Stimulated activated CD4-positive, alpha-beta T cell treated with anti-CD3 and anti-CD28 coated beads, Interleukin-1b, Interleukin-23, amount 100 ng/mL, for 24 hours (primary cell): ENCODE data around the gene SERPINA6.
"Not testable (repeated sequence)": the region's sequence is repeated elsewhere in the genome, so short reads cannot be mapped to it uniquely, and the experiment has no call there.

Experiments used
- DNase-seq, 4 experiments: peaks; one replicate each; pipeline ENCODE4 v3.0.0-alpha.2; 2020; ENCODE audit warnings: low read depth in 4 of 4, low spot score in 1 of 4

The SERPINA6 gene

GRCh38 chr14:94328196-94328595, 5.1 kb upstream of the SERPINA6 start:
- no peak for DNase-seq

DNA sequence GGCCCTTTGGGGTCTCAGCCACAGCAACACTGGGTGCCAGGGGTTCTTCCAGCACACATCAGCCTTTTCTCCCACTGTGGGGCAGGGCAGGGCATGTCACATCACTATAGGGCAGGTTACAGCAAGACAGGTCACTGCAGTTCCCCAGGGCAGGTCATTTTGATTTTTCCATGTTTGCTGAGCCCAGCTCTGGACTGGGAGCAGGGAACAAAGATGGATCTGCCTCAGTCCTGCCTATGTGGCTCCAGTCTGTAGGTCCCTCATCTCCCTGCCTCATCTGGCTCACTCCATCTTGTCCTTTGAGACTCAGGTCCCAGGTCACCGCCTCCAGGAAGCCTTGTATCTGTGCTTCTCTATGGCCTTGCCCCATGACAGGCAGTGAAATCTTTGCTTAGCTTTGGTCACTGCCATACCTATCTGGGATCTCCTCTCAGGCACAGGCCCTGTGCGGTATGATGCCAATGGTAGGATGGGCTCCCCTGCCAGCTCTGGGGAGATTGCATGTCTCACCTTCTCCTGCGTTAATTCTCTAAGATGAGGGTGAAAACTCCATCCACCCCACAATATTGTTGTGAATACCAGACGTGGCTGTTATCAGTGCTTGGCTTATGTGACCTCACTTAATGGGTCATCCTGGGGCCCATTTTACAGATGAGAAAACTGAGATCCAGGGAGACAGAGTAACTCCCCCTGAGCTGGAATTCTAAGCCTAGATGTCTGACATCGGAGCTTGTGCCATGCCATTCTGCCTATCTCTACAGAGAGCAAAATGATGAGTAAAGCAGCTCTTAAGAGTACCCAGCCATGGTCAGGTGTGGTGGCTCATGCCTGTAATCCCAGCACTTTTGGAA, 1.5 kb downstream of the SERPINA6 start:
- DNase-seq: no peak

- DNase-seq: no peak
Measured at GRCh38 chr14:94320243-94320642, 2.9 kb downstream of the SERPINA6 start.

DNA sequence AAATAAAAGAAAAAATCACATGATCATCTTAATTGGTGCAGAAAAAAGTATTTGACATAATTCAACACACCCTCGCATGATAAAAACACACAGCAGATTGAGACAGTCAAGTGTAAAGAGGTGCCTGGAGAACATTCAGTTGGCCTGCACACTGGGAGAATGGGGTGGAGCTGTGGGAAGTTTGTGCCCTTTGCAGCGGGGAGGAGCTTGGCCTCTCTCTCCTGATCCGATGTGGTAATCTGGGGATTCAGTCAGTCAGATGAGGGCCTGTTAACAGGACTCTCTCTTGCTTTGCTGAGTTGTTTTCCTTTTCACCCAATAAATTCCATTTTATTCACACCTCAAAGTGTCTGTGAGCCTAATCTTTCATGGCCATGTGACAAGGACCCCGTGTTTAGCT, 5.9 kb downstream of the SERPINA6 start:
- no peak for DNase-seq

- DNase-seq: no peak
Measured at GRCh38 chr14:94316692-94317091, 6.4 kb downstream of the SERPINA6 start.

DNA sequence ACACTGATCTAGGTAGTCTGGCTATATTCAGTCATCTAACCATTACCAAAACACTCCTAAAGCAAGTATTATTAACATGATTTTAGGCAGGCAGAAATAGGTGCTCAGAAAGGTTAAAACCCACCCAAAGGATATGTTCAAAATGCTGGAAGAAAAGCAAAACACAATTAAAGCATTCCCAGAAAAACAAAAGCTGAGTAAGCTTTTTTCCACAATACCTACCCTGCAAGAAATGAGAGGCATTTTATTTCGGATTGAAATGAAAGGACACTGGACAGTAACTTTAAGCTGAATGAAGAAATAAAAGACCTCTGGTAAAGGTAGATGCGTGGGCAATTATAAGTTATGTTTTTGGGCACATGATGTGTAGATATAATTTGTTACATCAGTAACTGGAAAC, 8.2 kb downstream of the SERPINA6 start:
- DNase-seq: no peak

DNA sequence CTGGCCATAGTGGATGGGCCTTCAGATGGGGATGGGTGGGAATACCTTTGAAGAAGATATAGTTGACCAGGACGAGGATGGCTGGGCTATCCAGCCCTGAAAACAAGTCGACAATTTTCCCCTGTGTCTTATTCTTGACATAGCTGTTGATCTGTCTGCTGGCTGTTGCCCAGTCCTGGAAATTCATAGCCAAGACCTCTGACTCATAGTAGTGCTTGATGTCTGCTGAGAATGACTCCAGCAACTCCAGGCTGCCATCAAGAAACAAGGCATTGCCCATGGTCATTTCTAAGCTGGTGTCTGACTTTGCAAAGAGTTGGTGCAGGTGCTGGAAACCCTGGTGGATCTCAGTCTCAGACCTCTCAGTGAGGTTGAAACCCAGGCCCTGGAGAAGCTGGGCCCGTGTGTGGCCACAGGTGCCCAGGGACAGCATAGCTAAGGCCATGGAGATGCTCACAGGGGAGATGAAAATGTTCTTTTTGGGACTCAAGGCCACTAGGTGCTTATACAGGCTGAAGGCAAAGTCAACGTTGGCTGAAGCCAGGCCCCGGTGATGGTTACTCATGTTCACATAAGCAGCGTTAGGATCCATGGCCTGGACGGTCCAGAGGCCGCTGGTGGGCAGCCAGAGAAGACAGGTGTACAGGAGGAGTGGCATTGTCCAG, 9.0 kb downstream of the SERPINA6 start:
- no peak for DNase-seq

GRCh38 chr14:94312481-94313246, 10.5 kb downstream of the SERPINA6 start:
- no peak for DNase-seq

- DNase-seq: no peak
Measured at GRCh38 chr14:94310248-94310647, 12.9 kb downstream of the SERPINA6 start.

DNA sequence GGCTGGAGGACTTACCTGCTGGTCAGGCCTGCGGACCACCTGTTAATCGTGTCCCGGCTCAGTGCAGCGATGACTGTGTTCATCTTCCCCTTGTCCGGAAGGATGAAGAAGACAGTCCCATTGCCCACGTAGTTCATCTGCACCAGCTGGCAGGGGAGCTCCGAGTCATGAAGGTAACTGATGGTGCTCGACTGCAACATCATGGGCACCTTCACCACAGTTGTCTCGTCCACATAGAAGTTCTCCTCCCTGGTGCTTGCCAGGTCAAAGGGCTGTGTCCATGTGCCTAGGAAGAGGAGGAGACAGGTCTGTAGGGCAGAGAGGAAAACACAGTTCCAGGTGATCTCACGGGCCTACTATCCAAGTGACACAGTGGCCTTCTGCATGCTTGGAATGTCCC, 13.4 kb downstream of the SERPINA6 start:
- DNase-seq: no peak

DNA sequence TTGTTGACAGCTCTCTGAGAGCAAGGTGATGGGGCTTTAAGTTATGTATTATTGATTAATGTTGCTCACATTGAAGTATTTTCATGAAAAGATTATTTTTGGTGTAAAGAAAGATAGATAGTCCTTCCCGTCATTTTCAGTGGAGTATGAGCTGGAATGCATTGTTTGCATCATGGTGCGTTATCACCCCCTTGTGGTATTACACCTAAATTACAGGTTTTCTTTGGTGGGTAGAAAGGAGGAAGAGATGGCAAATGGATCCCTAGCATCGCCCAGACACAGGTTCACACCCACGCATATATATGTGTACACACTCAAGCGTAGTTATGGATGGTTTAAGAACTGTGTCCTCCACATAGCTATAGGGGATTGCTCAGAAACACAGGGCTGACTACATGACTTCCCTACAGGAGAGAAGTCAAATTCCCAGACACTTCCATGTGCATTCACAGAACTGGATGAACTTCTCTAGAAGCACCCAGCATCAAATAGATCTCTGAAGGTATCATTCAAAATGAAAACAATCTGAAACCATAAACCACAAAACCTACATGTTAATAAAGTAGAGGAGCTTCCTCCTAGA, 15.6 kb downstream of the SERPINA6 start:
- no peak for DNase-seq

GRCh38 chr14:94306047-94306978, 16.8 kb downstream of the SERPINA6 start:
- DNase-seq: no peak

DNA sequence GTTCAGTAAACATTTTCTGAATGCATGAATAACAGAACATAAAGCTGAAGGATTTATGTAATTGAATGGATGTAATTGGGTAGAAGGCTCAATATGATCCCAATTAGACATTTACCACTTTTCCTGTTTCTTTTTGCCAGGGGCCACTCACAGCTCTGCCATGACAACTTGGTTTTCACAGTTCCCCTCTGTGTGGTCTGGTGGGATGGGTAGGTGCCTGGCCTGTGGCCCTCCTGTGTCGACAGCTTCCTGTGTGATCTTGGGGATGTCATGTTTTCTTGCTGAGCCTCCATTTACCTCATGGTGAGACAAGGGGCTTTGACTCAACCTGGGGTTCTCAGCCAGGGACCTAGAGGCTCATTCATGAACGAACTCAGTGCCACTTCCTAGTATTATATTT, 17.5 kb downstream of the SERPINA6 start:
- DNase-seq: no peak

DNA sequence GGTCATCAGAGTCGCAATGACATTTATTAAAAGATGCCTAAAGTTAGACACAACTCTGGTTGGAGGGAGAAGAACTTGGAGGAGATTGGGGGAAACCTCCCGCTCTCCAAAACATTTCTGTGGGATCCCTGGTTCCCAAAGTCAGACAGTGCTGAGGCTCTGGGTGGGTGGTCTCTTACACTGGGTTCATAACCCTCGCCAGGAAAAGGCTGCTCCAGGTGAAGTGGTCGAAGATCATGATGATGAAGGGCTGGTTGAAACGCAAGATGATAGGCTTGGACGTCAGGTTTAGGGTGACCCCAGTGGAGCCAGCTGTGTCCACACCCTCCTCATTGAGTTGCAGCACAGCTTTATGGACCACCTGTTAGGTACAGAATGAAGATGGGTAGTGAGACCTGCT, 18.9 kb downstream of the SERPINA6 start:
- no peak for DNase-seq

GRCh38 chr14:94303111-94303510, 20.0 kb downstream of the SERPINA6 start:
- DNase-seq: no peak

GRCh38 chr14:94298130-94298529, 25.0 kb downstream of the SERPINA6 start:
- no peak for DNase-seq

DNA sequence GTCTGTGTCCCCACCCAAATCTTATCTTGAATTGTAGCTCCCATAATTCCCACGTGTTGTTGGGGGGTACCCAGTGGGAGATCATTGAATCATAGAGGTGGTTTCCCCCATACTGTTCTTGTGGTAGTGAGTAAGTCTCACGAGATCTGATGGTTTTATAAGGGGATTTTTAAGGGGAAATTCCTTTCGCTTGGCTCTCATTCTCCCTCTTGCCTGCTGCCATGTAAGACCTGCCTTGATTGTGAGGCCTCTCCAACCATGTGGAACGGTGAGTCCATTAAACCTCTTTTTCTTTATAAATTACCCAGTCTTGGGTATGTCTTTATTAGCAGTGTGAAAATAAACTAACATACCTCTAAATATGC, 27.0 kb downstream of the SERPINA6 start:
- not testable (repeated sequence) for DNase-seq

- no peak for DNase-seq
Measured at GRCh38 chr14:94295360-94296180, 27.6 kb downstream of the SERPINA6 start.

GRCh38 chr14:94293578-94293924, 29.6 kb downstream of the SERPINA6 start:
- DNase-seq: no peak
